Large intestine (tissue), 1 donor: ENCODE measurements around the gene MRPL4. TPM values are rescaled to one million over a fixed set of nuclear protein-coding genes. Genes with fewer than 3 reads are reported as not detected.

Source experiments
- polyA plus RNA-seq: library from polyadenylated mRNA; unstranded; fragments of 120-200 nt; gene quantifications from one replicate; pipeline ENCODE4 v1.2.1, GENCODE V29; 2013

MRPL4 gene
- polyA plus RNA-seq, 1 donor: 37.2 TPM

Other genes with a start within 250 kb of the MRPL4 start
- gene COL5A3, start 241.7 kb upstream of the MRPL4 start, polyA plus RNA-seq: 5.6 TPM
- not detected for gene RDH8, start 238.7 kb upstream of the MRPL4 start, polyA plus RNA-seq
- 44.5 TPM for gene SHFL, start 165.9 kb upstream of the MRPL4 start, polyA plus RNA-seq
- 6.6 TPM for gene ANGPTL6, start 149.5 kb upstream of the MRPL4 start, polyA plus RNA-seq
- gene PPAN, start 145.9 kb upstream of the MRPL4 start, polyA plus RNA-seq: 41.3 TPM
- 14.4 TPM for gene P2RY11, start 140.5 kb upstream of the MRPL4 start, polyA plus RNA-seq
- gene EIF3G, start 132.3 kb upstream of the MRPL4 start, polyA plus RNA-seq: 221 TPM
- 51.9 TPM for gene DNMT1, start 57.3 kb upstream of the MRPL4 start, polyA plus RNA-seq
- 4.4 TPM for gene S1PR2, start 20.9 kb upstream of the MRPL4 start, polyA plus RNA-seq
- gene ICAM1, start 18.9 kb downstream of the MRPL4 start, polyA plus RNA-seq: 14.8 TPM
- gene ICAM4, start 34.7 kb downstream of the MRPL4 start, polyA plus RNA-seq: 1.2 TPM
- gene ICAM5, start 37.7 kb downstream of the MRPL4 start, polyA plus RNA-seq: 0.87 TPM
- 7.6 TPM for gene ZGLP1, start 57.6 kb downstream of the MRPL4 start, polyA plus RNA-seq
- gene FDX2, start 63.8 kb downstream of the MRPL4 start, polyA plus RNA-seq: 17.9 TPM
- 45.2 TPM for gene RAVER1, start 81.3 kb downstream of the MRPL4 start, polyA plus RNA-seq
- 5.3 TPM for gene ICAM3, start 87.4 kb downstream of the MRPL4 start, polyA plus RNA-seq
- 111 TPM for gene TYK2, start 128.4 kb downstream of the MRPL4 start, polyA plus RNA-seq
- 155 TPM for gene CDC37, start 151.3 kb downstream of the MRPL4 start, polyA plus RNA-seq
- 2.2 TPM for gene PDE4A, start 168.3 kb downstream of the MRPL4 start, polyA plus RNA-seq